Adrenal gland (tissue), 5 donors: ENCODE data around the gene MLKL.

Source experiments
- CTCF ChIP-seq, 6 experiments: fragments of 450-650 bp in 4 of 6; fragments of 200-600 bp in 2 of 6; sonication (generic) in 1 of 6; IDR thresholded peaks; 1 replicate in 5 of 6; 2 replicates in 1 of 6; pipeline versions ENCODE4 v1.5.1 to v1.8.0; 2016 to 2021; ENCODE audit warnings: antibody characterized with exemption in 6 of 6, mild to moderate bottlenecking in 2 of 6, moderate library complexity in 1 of 6
- POLR2A ChIP-seq, 2 donors: fragments of 450-650 bp; IDR thresholded peaks; one replicate each; pipeline ENCODE4 v1.6.1; 2017; ENCODE audit warnings: antibody characterized with exemption in 2 of 2, mild to moderate bottlenecking in 2 of 2, moderate library complexity in 1 of 2
- donor health status: DM: no; HTN: no; CAD: no.

- TF ChIP-seq POLR2A (IDR thresholded peaks at IDR 0.05) (no peak), CTCF (IDR thresholded peaks at IDR 0.05) (no peak)
These were observed 2.4 kb downstream of the MLKL start for GRCh38 chr16:74698222-74698621.
